AG09309 (cell line): ENCODE data around the gene SMOC2.

Experiments used
- DNase-seq: peaks from one replicate; pipeline ENCODE4 v3.0.0-alpha.2; 2010; ENCODE audit warnings: low read depth
- H3K4me3 ChIP-seq: 2 replicates; pipeline ENCODE4 v1.5.1; 2011; ENCODE audit warnings: mild to moderate bottlenecking, low read depth, low read length, moderate library complexity; ENCODE audit not compliant: control insufficient read depth
- TF ChIP-seq, protein P1 (sequence below): IDR thresholded peaks from 2 replicates; pipeline ENCODE4 v1.5.1; 2011; ENCODE audit warnings: mild to moderate bottlenecking, low read depth, low read length, inconsistent platforms; ENCODE audit not compliant: insufficient read depth, control insufficient read depth; ENCODE audit errors: missing control alignments

The SMOC2 gene

DNA sequence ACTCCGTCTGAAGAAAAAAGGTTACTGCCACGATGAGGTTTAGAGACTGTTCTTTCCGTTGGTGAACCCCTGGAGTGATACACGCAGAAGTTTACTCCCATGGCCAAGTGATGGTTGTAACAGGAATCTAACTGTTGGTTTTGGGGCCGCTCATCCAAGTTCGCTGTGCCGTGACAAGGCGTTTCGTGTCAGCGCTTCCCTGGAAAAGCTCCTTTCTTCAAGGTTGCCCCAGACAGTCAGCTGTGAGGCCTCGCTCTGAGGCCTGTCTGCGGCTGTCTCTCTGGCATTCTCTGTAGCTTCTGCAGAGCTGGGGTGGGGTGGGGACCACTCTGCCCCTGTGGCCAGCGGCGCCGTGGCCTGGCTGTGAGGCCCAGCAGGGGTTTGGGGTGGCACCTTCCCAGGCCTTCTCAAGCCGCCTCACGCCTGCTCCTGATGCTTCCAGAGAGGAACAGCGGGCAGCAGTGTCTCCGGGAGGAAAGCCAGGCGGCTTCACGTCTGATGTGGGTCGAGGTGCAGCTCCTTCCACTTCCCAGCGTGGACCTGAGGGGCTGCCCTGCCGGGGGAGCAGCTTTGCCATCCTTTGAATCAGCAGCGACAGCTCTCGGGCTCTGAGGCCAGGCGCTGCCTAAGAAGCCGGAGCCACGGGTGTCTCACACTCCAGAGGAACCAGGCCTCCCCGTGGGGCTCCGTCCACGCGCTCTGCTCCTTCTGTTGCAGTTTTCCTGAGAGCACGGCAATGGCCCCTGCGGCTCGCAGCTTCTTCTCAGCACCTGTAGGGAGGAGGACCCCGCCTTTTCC lies 76.2 kb downstream of the SMOC2 start:
- H3K4me3 ChIP-seq, result no peak overlapping the region
- TF ChIP-seq, protein P1, sequence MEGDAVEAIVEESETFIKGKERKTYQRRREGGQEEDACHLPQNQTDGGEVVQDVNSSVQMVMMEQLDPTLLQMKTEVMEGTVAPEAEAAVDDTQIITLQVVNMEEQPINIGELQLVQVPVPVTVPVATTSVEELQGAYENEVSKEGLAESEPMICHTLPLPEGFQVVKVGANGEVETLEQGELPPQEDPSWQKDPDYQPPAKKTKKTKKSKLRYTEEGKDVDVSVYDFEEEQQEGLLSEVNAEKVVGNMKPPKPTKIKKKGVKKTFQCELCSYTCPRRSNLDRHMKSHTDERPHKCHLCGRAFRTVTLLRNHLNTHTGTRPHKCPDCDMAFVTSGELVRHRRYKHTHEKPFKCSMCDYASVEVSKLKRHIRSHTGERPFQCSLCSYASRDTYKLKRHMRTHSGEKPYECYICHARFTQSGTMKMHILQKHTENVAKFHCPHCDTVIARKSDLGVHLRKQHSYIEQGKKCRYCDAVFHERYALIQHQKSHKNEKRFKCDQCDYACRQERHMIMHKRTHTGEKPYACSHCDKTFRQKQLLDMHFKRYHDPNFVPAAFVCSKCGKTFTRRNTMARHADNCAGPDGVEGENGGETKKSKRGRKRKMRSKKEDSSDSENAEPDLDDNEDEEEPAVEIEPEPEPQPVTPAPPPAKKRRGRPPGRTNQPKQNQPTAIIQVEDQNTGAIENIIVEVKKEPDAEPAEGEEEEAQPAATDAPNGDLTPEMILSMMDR, result no peak
- no peak for DNase-seq

DNA sequence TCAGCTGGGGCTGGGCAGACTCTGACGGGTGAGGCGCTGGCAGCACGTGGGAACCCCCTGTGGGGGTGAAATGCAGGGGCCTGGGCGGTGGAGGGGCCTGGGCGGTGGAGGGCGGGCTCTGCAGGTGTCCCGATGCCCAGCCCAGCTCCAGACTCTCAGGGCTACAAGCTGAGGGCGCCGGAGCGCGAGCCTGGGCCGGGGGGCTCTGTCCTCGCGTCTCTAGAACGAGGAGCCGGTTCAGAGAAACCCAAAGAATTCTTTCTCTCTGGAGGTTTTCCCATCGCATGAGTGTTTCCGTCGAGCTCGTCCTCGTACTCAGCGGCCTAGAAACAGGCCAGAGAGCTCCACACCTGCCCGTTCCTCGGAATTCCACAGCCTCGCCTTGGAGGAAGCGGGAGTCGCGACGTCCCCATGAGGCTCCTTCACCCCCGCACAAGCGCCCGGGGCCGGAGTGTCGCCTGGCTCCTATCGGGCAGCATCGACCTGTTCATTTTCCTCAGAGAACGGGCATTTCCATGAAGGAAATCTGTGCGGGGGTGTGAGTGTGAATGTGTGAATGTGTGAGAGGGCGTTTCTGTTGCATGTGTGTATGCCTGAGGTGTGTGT lies 76.9 kb downstream of the SMOC2 start:
- TF ChIP-seq, protein P1, result no peak
- DNase-seq, result no peak
- H3K4me3 ChIP-seq, result no peak overlapping the region

DNA sequence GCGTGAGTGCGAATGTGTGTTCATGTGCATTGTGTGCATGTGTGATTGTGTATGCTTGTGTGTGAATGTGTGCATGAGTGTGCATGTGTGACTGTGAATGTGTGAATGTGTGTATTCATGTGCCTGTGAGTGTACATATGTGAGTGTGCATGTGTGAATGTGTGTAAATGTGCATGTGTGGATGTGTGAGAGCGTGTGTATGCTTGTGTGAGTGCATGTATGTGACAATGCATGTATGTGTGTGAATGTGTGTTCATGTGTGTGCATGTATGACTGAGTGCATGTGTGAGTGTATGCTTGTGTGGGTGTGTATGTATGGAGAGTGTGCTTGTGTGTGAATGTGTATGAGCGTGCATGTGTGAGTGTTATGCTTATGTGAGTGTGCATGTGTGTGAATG lies 77.4 kb downstream of the SMOC2 start:
- TF ChIP-seq, protein P1, result no peak
- no peak overlapping the region for H3K4me3 ChIP-seq
- DNase-seq, result no peak

DNA sequence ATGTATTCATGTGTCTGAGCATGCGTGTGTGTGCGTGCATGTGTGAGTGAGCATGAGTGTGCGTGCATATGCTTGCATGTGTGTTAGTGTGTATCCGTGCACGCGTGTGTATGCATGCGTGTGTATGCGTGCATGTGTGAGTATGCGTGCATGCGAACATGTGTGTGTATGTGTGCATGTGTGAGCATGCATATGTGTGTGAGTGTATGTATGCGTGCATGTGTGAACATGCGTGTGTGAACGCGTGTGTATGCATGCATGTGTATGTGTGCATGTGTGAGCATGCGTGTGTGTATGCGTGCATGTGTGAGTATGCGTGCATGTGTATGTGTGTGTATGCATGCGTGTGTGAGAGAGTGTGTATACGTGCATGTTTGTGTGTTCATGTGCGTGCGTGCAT lies 77.9 kb downstream of the SMOC2 start:
- no peak for DNase-seq
- no peak overlapping the region for H3K4me3 ChIP-seq
- TF ChIP-seq, protein P1, result no peak

DNA sequence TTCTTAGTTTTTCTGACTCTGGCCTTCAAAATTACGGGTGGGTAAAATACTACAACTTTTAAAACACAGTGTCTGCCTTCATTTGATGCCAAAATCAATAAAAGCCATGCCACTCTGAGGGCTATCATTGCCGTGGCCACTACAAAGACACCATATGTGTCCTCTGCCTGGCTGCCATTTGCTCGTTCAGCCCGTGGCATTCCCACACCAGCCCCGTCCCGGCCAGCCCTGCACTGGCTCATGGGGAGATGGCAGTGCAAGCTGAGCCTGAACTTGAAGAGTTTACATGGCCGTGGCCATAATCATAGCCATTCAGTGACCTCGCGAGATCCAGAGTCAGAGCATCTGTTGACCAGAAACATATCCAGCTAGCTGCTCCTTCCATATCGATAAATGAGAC lies 79.2 kb downstream of the SMOC2 start:
- TF ChIP-seq, protein P1, result no peak
- DNase-seq, result no peak
- H3K4me3 ChIP-seq, result no peak overlapping the region

DNA sequence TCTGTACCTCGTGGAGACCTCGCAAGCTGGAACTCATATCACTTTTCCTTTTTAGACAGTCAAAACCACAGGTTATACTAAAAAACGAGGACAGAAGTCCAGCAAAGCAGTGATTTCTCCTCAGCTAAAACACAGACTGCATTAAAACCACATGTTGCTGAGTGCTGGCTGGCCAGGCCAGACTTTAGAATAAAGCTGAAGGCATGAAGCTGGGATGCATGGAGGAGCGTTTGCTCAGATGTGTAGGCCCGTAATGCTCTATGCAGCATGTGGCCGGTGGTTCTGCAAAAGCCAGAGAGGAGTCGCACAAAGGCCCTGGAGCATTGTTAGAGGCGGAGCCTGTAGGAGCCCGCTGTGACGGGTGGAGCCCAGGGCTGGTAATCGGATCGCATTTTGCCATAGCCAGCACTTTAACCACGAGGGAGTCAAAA lies 83.6 kb downstream of the SMOC2 start:
- TF ChIP-seq, protein P1, result no peak
- DNase-seq, result no peak
- no peak overlapping the region for H3K4me3 ChIP-seq
